ENCODE data around the gene PARP16.

DNA sequence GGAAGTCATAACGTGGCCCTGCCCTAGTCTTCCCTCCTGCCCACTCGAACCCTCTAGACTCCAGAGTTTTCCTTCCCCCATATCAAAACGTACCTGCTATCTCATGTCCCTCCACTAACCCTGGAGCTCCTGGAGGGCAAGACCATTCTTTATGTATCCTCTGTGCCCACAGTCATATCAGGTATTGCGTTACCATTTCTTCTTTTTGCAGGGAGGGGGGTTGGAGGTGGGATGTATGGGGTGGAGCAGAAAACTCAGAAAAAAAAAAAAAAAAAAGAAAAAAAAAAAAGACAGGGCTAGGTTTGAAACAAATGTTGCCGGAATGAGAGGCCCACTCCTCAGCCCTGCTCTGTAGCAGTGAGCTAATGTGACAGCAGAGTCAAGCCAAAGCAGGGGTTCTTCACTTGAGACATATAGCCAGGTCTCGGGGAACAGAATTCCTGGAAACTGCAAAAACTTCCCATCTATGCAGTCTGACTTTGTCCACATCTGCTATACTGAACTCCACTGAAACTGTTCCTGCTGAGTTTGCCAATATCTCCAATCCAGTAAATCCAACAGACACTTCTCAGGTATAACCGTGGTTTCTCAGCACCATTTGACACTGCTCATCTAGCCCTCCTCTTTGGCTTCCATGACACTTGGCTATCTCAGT is 31.1 kb downstream of the PARP16 start:
- TF ChIP-seq POLR2A (IDR thresholded peaks at IDR 0.05; ENCODE audit: borderline replicate concordance, extremely low read depth, insufficient read depth, insufficient read length), result no peak
- no peak for TF ChIP-seq CTCF (IDR thresholded peaks at IDR 0.05 in 2 of 3, conservative IDR thresholded peaks at IDR 0.05 in 1 of 3; ENCODE audit: borderline replicate concordance in 1 of 3, insufficient read depth in 1 of 3, low read depth in 2 of 3, low read length in 2 of 3)
- no peak for TF ChIP-seq YY1 (IDR thresholded peaks at IDR 0.05; ENCODE audit: extremely low read depth, insufficient replicate concordance, low read depth, low read length)
- no peak for TF ChIP-seq POLR2AphosphoS5 (IDR thresholded peaks at IDR 0.05; ENCODE audit: low read depth, low read length)
- TF ChIP-seq SP1 (IDR thresholded peaks at IDR 0.05; ENCODE audit: low read depth), result no peak
- TF ChIP-seq RAD21 (IDR thresholded peaks at IDR 0.05; ENCODE audit: low read depth), result no peak
- no peak for TF ChIP-seq SIN3A (IDR thresholded peaks at IDR 0.05; ENCODE audit: low read depth)
- no peak for TF ChIP-seq EZH2 (IDR thresholded peaks at IDR 0.05)
- no peak for TF ChIP-seq SRF (IDR thresholded peaks at IDR 0.05; ENCODE audit: low read depth)
- TF ChIP-seq REST (IDR thresholded peaks at IDR 0.05; ENCODE audit: low read depth), result no peak
- no peak for TF ChIP-seq ZNF274 (IDR thresholded peaks at IDR 0.05; ENCODE audit: low read depth, low read length)
- TF ChIP-seq CEBPB (IDR thresholded peaks at IDR 0.05; ENCODE audit: low read depth), result no peak
- no peak for TF ChIP-seq FOSL1 (IDR thresholded peaks at IDR 0.05; ENCODE audit: low read depth)

All from HCT116 (cell line).